HepG2 (cell line): ENCODE results near the gene ABTB2. TPM values are rescaled to one million over a fixed set of nuclear protein-coding genes. Genes with fewer than 3 reads are reported as not detected.

ENCODE experiments used
- ATAC-seq: fragments of 200-7000 bp; cut with Tn5 transposase; 3 replicates; pipeline ENCODE4 v1.9.1; 2020; ENCODE audit warnings: mild to moderate bottlenecking, moderate library complexity
- BruUV-seq: library from RNA; stranded (reverse); fragments of 400-500 nt; replicated peaks from 2 replicates; lab custom pipeline; 2021; lab: Mats Ljungman, UMichigan
- CTCF ChIA-PET: fragments of 300-600 bp; formaldehyde crosslinking; extraction: SDS; loops from one replicate; lab custom pipeline; 2021; ENCODE audit warnings: low total read pairs, inconsistent platforms, low intra/inter-chr PET ratio; lab: Yijun Ruan, JAX
- POLR2A ChIA-PET: fragments of 350-600 bp; sonication (Branson Sonifier 250); formaldehyde crosslinking; loops from one replicate; lab custom pipeline; 2020; ENCODE audit warnings: antibody characterized with exemption, inconsistent platforms; lab: Yijun Ruan, JAX
- DNase-seq: peaks from one replicate; pipeline ENCODE4 v3.0.0-alpha.2; 2015; ENCODE audit warnings: low spot score
- FAIRE-seq: peaks from 3 replicates; lab custom pipeline; 2011; peaks lifted over from hg19 to GRCh38; lab: Jason Lieb, UNC
- H2AFZ ChIP-seq: one replicate; pipeline ENCODE4 v1.6.1; 2011; ENCODE audit warnings: low read length, inconsistent platforms
- H3K27ac ChIP-seq: fragments of 300-600 bp; 3 replicates; pipeline ENCODE4 v1.8.0; 2011; ENCODE audit warnings: mixed run types, mild to moderate bottlenecking, mixed read lengths, low read length, inconsistent platforms; ENCODE audit not compliant: insufficient read depth; ENCODE audit errors: extremely low read length
- H3K27me3 ChIP-seq, 2 experiments: fragments of 200-600 bp in 1 of 2; 2 replicates in 1 of 2; 3 replicates in 1 of 2; pipeline versions ENCODE4 v1.6.0 to v1.8.0; 2011; ENCODE audit warnings: low read length in 2 of 2, mild to moderate bottlenecking in 2 of 2, moderate library complexity in 2 of 2, inconsistent platforms in 1 of 2; ENCODE audit not compliant: insufficient read depth in 2 of 2, control insufficient read depth in 1 of 2
- H3K36me3 ChIP-seq, 2 experiments: fragments of 200-600 bp in 1 of 2; replicated peaks in 1 of 2; 2 replicates in 1 of 2; 3 replicates in 1 of 2; pipeline versions ENCODE4 v1.5.1 to v1.8.0; 2011; ENCODE audit warnings: low read length in 2 of 2, inconsistent platforms in 1 of 2; ENCODE audit not compliant: insufficient read depth in 2 of 2, control insufficient read depth in 1 of 2
- H3K4me1 ChIP-seq: 2 replicates; pipeline ENCODE4 v1.5.1; 2012; ENCODE audit warnings: low read length, inconsistent platforms; ENCODE audit not compliant: insufficient read depth
- H3K4me2 ChIP-seq: 2 replicates; pipeline ENCODE4 v1.6.0; 2011; ENCODE audit warnings: low read depth, low read length, inconsistent platforms
- H3K4me3 ChIP-seq, 3 experiments: fragments of 200-600 bp in 1 of 3; sonication (generic), shearing (Covaris generic) in 1 of 3; replicated peaks in 1 of 3; 2 replicates each; pipeline ENCODE4 v1.5.1; 2011 to 2016; ENCODE audit warnings: low read length in 3 of 3, inconsistent platforms in 2 of 3, low read depth in 2 of 3, mild to moderate bottlenecking in 2 of 3, control low read depth in 1 of 3, mixed read lengths in 1 of 3; ENCODE audit not compliant: insufficient read depth in 1 of 3
- H3K79me2 ChIP-seq: one replicate; pipeline ENCODE4 v1.6.1; 2011; ENCODE audit warnings: low read length, inconsistent platforms; ENCODE audit not compliant: insufficient read depth
- H3K9ac ChIP-seq: 2 replicates; pipeline ENCODE4 v1.6.0; 2011; ENCODE audit warnings: mild to moderate bottlenecking, low read depth, low read length, inconsistent platforms; ENCODE audit not compliant: insufficient read depth
- H3K9me3 ChIP-seq: 2 replicates; pipeline ENCODE4 v1.5.1; 2012; ENCODE audit warnings: mild to moderate bottlenecking, low read length
- H4K20me1 ChIP-seq: 2 replicates; pipeline ENCODE4 v1.6.0; 2011; ENCODE audit warnings: inconsistent platforms, mild to moderate bottlenecking, low read length, moderate library complexity; ENCODE audit not compliant: insufficient read depth
- CERS6 ChIP-seq: sonication (generic); formaldehyde crosslinking; IDR thresholded peaks from 2 replicates; pipeline ENCODE4 v1.5.0; 2020; ENCODE audit warnings: missing genetic modification reagents
- NFATC3 ChIP-seq: sonication (generic); formaldehyde crosslinking; IDR thresholded peaks from 2 replicates; pipeline ENCODE4 v1.5.1; 2020; ENCODE audit warnings: mild to moderate bottlenecking, missing genetic modification reagents
- TFDP2 ChIP-seq: sonication (generic); formaldehyde crosslinking; IDR thresholded peaks from 2 replicates; pipeline ENCODE4 v1.4.0; 2020; ENCODE audit warnings: missing genetic modification reagents
- ZBTB46 ChIP-seq: sonication (generic); formaldehyde crosslinking; IDR thresholded peaks from 2 replicates; pipeline ENCODE4 v1.4.0; 2020; ENCODE audit warnings: mild to moderate bottlenecking, missing genetic modification reagents, borderline replicate concordance
- ZNF101 ChIP-seq: sonication (generic); formaldehyde crosslinking; IDR thresholded peaks from 2 replicates; pipeline ENCODE4 v1.4.0; 2020; ENCODE audit warnings: mild to moderate bottlenecking, low read depth, missing genetic modification reagents, borderline replicate concordance
- ZNF12 ChIP-seq: sonication (generic); formaldehyde crosslinking; IDR thresholded peaks from 2 replicates; pipeline ENCODE4 v1.5.0; 2020; ENCODE audit warnings: missing genetic modification reagents
- ZNF768 ChIP-seq: sonication (generic); formaldehyde crosslinking; IDR thresholded peaks from 2 replicates; pipeline ENCODE4 v1.4.0; 2020; ENCODE audit warnings: missing genetic modification reagents
- WGBS: methylation state at CpG from one replicate; pipeline ENCODE4 v1.1.6; 2017; ENCODE audit warnings: low lambda C conversion rate; 5-methylcytosine and 5-hydroxymethylcytosine counted together
- in situ Hi-C: cut with HindIII; loops from 2 replicates; pipeline ENCODE4 v1.10.0; 2017; ENCODE audit warnings: low pct_unique_long_range_greater_than_20kb; ENCODE audit not compliant: extremely low pct_ligation_motif_present
- intact Hi-C: fragments of 100-400 bp; cut with micrococcal nuclease; formaldehyde crosslinking; loops from one replicate; pipeline ENCODE4 v1.10.0; 2022; ENCODE audit not compliant: unreplicated experiment
- polyA plus RNA-seq, 8 experiments: library from polyadenylated mRNA; depleted of rRNA in 3 of 8; stranded (reverse) in 7 of 8; unstranded in 1 of 8; fragments of >200 nt; fragmentation: Illumina TruSeq in 4 of 8; extraction: Trizol in 4 of 8; gene quantifications; 2 replicates each; pipeline versions ENCODE4 v1.2.1 to v1.2.3, GENCODE V29; 2011 to 2016; ENCODE audit warnings: low read depth in 4 of 8, missing spikeins in 1 of 8, mixed read lengths in 1 of 8; ENCODE audit not compliant: insufficient read depth in 1 of 8
- total RNA-seq, 5 experiments: library from RNA; depleted of rRNA; stranded (reverse); fragments of >200 nt; fragmentation: Illumina TruSeq; extraction: Trizol; gene quantifications; 2 replicates each; pipeline ENCODE4 v1.2.3, GENCODE V29; 2016; ENCODE audit warnings: low read depth in 1 of 5

The ABTB2 gene
- total and polyA plus RNA-seq, 2 of the 13 experiments (the other 11 are each of a cell fraction or from before 2014, with no cell fraction given) = 5.1 to 15.4 TPM

GRCh38 chr11:34276352-34276864, 81.4 kb downstream of the ABTB2 start:
- no peaks in the 10 kb centered on the region for H3K27me3 ChIP-seq
- H4K20me1 ChIP-seq = no peaks in the 10 kb centered on the region
- ATAC-seq (no peak), DNase-seq (no peak), FAIRE-seq (no peak)
- CTCF ChIA-PET = no interaction called here
- peaks cover 8% of the 10 kb centered on the region for H3K79me2 ChIP-seq
- H3K4me1 ChIP-seq = peaks cover 25% of the 10 kb centered on the region
- in situ Hi-C loops = no loop called here
- no peak overlapping the region for H3K4me2 ChIP-seq
- H3K9ac ChIP-seq = no peak overlapping the region
- no peak overlapping the region for H3K27ac ChIP-seq
- H3K4me3 ChIP-seq = no peak overlapping the region
- WGBS = 96% methylated on average over 6 of the region's 6 CpGs
- intact Hi-C loops = no loop called here
- no peaks in the 10 kb centered on the region for H3K9me3 ChIP-seq
- H2AFZ ChIP-seq = no peak overlapping the region
- TF ChIP-seq ZNF768 (CRISPR knock-in tag) (no peak), ZNF12 (no peak), ZNF101 (CRISPR knock-in tag) (no peak)
- POLR2A ChIA-PET = no interaction called here
- no TSS peak for BruUV-seq
- 0 out of 5 replicates have a peak, but pooled peaks cover 0 to 1% of the 10 kb centered on the region in 2 experiments for H3K36me3 ChIP-seq

- CTCF ChIA-PET = no interaction called here
- intact Hi-C loops = no loop called here
- WGBS = 98% methylated on average over 4 of the region's 4 CpGs
Observed at GRCh38 chr11:34275486-34275885, 82.3 kb downstream of the ABTB2 start.

More at GRCh38 chr11:34275486-34275885, 82.3 kb downstream of the ABTB2 start:
- H3K27me3 ChIP-seq = no peaks in the 10 kb centered on the region
- in situ Hi-C loops = no loop called here
- BruUV-seq = no TSS peak
- no peak overlapping the region for H3K9ac ChIP-seq
- H4K20me1 ChIP-seq = no peaks in the 10 kb centered on the region
- DNase-seq (no peak), FAIRE-seq (no peak), ATAC-seq (no peak)
- POLR2A ChIA-PET = no interaction called here
- H3K4me2 ChIP-seq = no peak overlapping the region
- H3K4me3 ChIP-seq = no peak overlapping the region
- no peak overlapping the region for H2AFZ ChIP-seq
- 0 out of 5 replicates have a peak, but pooled peaks cover 0 to 1% of the 10 kb centered on the region in 2 experiments for H3K36me3 ChIP-seq
- H3K27ac ChIP-seq = no peak overlapping the region
- TF ChIP-seq TFDP2 (CRISPR knock-in tag) (no peak), ZBTB46 (CRISPR knock-in tag) (no peak), CERS6 (no peak), NFATC3 (CRISPR knock-in tag) (no peak)
- H3K79me2 ChIP-seq = peaks cover 8% of the 10 kb centered on the region
- H3K9me3 ChIP-seq = no peaks in the 10 kb centered on the region
- H3K4me1 ChIP-seq = peaks cover 31% of the 10 kb centered on the region
